NB4 (cell line): ENCODE results near the gene STPG4.

Experiments
- DNase-seq: peaks from one replicate; pipeline ENCODE4 v3.0.0; 2010; ENCODE audit warnings: low read depth
- H3K4me3 ChIP-seq: one replicate; pipeline ENCODE4 v1.5.1; 2011; ENCODE audit warnings: mild to moderate bottlenecking, low read depth, low read length, moderate library complexity
- CTCF ChIP-seq: IDR thresholded peaks from one replicate; pipeline ENCODE4 v1.5.1; 2012; ENCODE audit warnings: low read depth, low read length
- MAX ChIP-seq: IDR thresholded peaks from 2 replicates; pipeline ENCODE4 v1.6.1; 2011; ENCODE audit warnings: low read depth, low read length
- MYC ChIP-seq: IDR thresholded peaks from 2 replicates; pipeline ENCODE4 v1.6.1; 2011; ENCODE audit warnings: low read depth, low read length
- POLR2A ChIP-seq: IDR thresholded peaks from 2 replicates; pipeline ENCODE4 v1.6.1; 2011; ENCODE audit warnings: mild to moderate bottlenecking; ENCODE audit not compliant: insufficient read length; ENCODE audit errors: extremely low read depth

STPG4 gene

GRCh38 chr2:47079515-47080412, 75.3 kb downstream of the STPG4 start:
- TF ChIP-seq POLR2A (no peak), CTCF (no peak), MYC (no peak), MAX (no peak)
- no peak for DNase-seq
- H3K4me3 ChIP-seq = no peak overlapping the region

GRCh38 chr2:47078541-47079482, 76.3 kb downstream of the STPG4 start:
- TF ChIP-seq CTCF (no peak), POLR2A (no peak), MYC (no peak), MAX (no peak)
- no peak for DNase-seq
- H3K4me3 ChIP-seq = no peak overlapping the region

GRCh38 chr2:47077442-47078117, 77.5 kb downstream of the STPG4 start:
- no peak for DNase-seq
- no peak overlapping the region for H3K4me3 ChIP-seq
- TF ChIP-seq CTCF (no peak), POLR2A (no peak), MAX (no peak), MYC (no peak)

- no peak overlapping the region for H3K4me3 ChIP-seq
- TF ChIP-seq POLR2A (no peak), CTCF (no peak), MYC (no peak), MAX (no peak)
- DNase-seq = no peak
These were observed 78.3 kb downstream of the STPG4 start for GRCh38 chr2:47076586-47077441.
